Measurements from ENCODE around the gene POLR3K.
A peak's percentile ranks its signal among the peaks of the same experiment; 100 is the strongest.

POLR3K gene

GRCh38 chr16:75580-76501 is 22.4 kb upstream of the POLR3K start:
- TF ChIP-seq GATA1 (IDR thresholded peaks at IDR 0.05; ENCODE audit: low read depth, low read length): no peak
- no peak for TF ChIP-seq POLR2A (IDR thresholded peaks at IDR 0.05; ENCODE audit: low read length)
- peak in 1 of 2 experiments; percentile 40 for DNase-seq

GRCh38 chr16:74747-75334 is 21.4 kb upstream of the POLR3K start:
- TF ChIP-seq GATA1 (IDR thresholded peaks at IDR 0.05; ENCODE audit: low read depth, low read length) (no peak), POLR2A (IDR thresholded peaks at IDR 0.05; ENCODE audit: low read length) (no peak)
- no peak for DNase-seq

GRCh38 chr16:74051-74746 is 20.8 kb upstream of the POLR3K start:
- TF ChIP-seq GATA1 (IDR thresholded peaks at IDR 0.05; ENCODE audit: low read depth, low read length) (no peak), POLR2A (IDR thresholded peaks at IDR 0.05; ENCODE audit: low read length) (no peak)
- no peak for DNase-seq

GRCh38 chr16:72561-73548 is 19.4 kb upstream of the POLR3K start, which contains the start of gene RHBDF1:
Gene RHBDF1 (minus strand): TSS chr16:72631. CDS start chr16:65015, 7,616 bp downstream.
- DNase-seq: peak; percentile 35 to 74

GRCh38 chr16:71540-72401 is 18.4 kb upstream of the POLR3K start:
- no peak for TF ChIP-seq POLR2A (IDR thresholded peaks at IDR 0.05; ENCODE audit: low read length)
- no peak for TF ChIP-seq GATA1 (IDR thresholded peaks at IDR 0.05; ENCODE audit: low read depth, low read length)
- no peak for DNase-seq

More at GRCh38 chr16:72561-73548, 19.4 kb upstream of the POLR3K start, which contains the start of gene RHBDF1:
- no peak for TF ChIP-seq POLR2A (IDR thresholded peaks at IDR 0.05; ENCODE audit: low read length)

GRCh38 chr16:71210-71539 is 17.8 kb upstream of the POLR3K start:
- TF ChIP-seq GATA1 (IDR thresholded peaks at IDR 0.05; ENCODE audit: low read depth, low read length) (no peak), POLR2A (IDR thresholded peaks at IDR 0.05; ENCODE audit: low read length) (no peak)
- DNase-seq: no peak

GRCh38 chr16:69181-69580 is 15.8 kb upstream of the POLR3K start:
- no peak for TF ChIP-seq POLR2A (IDR thresholded peaks at IDR 0.05; ENCODE audit: low read length)
- no peak for TF ChIP-seq GATA1 (IDR thresholded peaks at IDR 0.05; ENCODE audit: low read depth, low read length)
- DNase-seq: no peak

- no peak for DNase-seq
Observed at GRCh38 chr16:67884-68789, 14.7 kb upstream of the POLR3K start.

GRCh38 chr16:67183-67791 is 13.9 kb upstream of the POLR3K start:
- TF ChIP-seq POLR2A (IDR thresholded peaks at IDR 0.05; ENCODE audit: low read length) (no peak), GATA1 (IDR thresholded peaks at IDR 0.05; ENCODE audit: low read depth, low read length) (no peak)
- no peak for DNase-seq

More at GRCh38 chr16:67884-68789, 14.7 kb upstream of the POLR3K start:
- no peak for TF ChIP-seq POLR2A (IDR thresholded peaks at IDR 0.05; ENCODE audit: low read length)
- TF ChIP-seq GATA1 (IDR thresholded peaks at IDR 0.05; ENCODE audit: low read depth, low read length): no peak

- no peak for DNase-seq
- TF ChIP-seq POLR2A (IDR thresholded peaks at IDR 0.05; ENCODE audit: low read length) (no peak), GATA1 (IDR thresholded peaks at IDR 0.05; ENCODE audit: low read depth, low read length) (no peak)
Observed at GRCh38 chr16:66309-67182, 13.1 kb upstream of the POLR3K start.
